ENCODE measurements around the gene TMEM26.
"Not testable (repeated sequence)": the region's sequence is repeated elsewhere in the genome, so short reads cannot be mapped to it uniquely, and the experiment has no call there.

Gene TMEM26

DNA sequence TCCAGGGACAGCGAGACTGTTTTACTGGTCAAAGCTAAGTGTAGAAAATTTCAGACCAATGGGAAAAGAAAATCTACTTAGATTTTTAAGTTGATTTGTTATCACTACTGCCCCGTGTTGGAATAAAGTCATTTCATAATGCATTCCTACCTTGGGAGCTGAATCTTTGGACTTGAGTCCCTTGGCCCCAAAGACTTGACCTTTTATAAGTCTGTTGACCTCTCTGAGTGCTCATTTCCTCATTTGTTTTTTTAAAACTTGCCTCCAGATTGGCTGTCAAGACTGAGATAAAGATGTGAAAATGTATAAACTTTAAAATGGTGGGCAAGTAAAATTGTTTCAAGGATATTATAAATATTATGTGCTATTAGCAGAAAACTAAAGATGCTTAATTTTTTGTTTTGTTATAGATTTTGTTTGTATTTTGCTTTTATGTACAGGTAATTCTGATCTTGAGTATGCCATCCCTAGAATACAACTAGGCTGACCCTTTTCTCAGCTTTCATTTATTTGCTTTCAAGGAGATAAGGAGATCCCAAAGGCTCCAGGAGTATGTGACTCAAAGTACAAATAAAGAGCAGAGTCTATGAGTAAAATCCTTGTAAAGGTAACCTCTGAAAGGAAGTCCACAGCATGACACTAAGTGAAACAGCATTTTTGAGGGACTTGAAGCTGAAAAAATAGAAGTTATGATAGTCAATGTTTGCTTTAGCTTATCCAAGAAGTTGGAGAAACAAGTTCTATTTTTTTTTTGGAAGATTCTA lies 54.6 kb downstream of the TMEM26 start:
- DNase-seq (ENCODE audit: low read depth): no peak

GRCh38 chr10:61397175-61397986 lies 55.8 kb downstream of the TMEM26 start:
- DNase-seq (ENCODE audit: low read depth): no peak

- DNase-seq (ENCODE audit: low read depth): no peak
Measured at GRCh38 chr10:61391281-61391680, 61.9 kb downstream of the TMEM26 start.

DNA sequence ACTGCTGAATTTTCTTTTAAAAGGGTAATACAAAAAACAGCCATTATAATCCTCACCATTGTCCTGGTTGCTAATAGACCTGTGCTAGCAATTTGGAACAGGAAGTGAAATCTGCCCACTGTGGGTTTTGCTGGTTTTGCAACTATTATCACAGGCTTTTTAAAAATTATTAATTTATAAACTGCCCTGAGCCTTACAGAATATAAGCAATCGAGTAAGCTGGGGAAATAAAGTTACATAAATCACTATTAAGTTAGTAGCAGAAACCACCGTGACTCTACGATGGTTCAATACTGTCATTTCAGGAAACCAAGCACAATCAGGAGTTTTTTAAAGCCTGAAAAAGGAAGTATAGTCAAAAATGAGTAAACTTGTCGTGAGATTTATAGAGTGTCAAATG lies 62.3 kb downstream of the TMEM26 start:
- no peak for DNase-seq (ENCODE audit: low read depth)

DNA sequence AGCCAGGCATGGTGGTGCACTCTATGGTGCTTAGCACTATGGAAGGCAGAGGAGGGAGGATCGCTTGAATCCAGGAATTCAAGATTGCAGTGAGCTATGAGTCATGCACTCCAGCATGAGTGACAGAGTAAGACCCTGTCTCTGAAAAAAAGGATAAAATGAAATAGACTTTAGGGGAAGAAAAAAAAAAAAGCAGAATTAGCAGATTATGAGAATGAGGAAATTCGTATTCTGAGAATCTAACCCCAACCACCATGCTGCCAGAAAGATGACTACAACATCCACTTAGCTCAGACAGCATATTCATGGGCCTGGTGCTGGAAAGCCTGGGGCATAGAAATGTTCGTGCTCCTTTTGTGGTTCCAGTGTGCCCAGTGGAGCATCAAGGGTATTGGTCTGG lies 63.3 kb downstream of the TMEM26 start:
- no peak for DNase-seq (ENCODE audit: low read depth)

- not testable (repeated sequence) for DNase-seq (ENCODE audit: low read depth)
Measured at GRCh38 chr10:61388986-61389385, 64.2 kb downstream of the TMEM26 start.

DNA sequence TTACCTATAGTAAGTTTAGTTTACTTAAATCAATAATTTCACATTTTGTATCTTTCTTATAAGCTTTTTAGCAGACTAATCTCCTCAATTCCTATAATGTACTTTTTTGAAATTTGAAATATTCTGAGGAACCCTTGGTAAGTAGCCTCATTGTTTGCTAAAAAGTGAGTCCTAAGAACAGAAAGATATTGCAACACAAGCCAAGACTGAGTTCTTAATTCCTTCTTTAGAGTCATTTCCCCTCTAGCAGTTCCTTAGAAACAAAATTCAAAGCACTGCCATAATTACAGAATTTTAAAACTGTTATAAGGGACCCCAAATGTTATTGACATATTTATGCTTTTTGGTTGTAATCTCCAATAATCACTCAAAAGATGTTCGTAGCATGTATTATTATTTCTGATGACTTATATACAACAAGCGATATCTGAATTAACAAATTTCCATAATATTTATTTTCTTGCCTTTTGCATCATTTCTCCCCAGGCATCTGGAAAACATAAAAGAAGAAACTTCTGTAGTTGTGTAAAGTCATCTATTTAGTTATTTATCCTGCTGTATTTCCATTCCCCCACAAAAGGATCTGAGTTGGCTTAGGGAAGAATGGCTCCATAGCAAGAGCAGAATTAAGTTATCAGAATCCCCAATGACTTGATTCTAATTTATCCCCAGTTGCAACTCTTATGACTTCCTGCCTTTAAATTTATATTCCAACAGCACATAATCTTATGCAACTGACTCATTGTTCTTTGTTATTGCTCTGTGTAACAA lies 67.8 kb downstream of the TMEM26 start:
- DNase-seq (ENCODE audit: low read depth): no peak

- DNase-seq (ENCODE audit: low read depth): not testable (repeated sequence)
Measured at GRCh38 chr10:61381153-61381552, 72.0 kb downstream of the TMEM26 start.

- no peak for DNase-seq (ENCODE audit: low read depth)
Measured at GRCh38 chr10:61378865-61379264, 74.3 kb downstream of the TMEM26 start.

GRCh38 chr10:61376908-61377368 lies 76.2 kb downstream of the TMEM26 start:
- no peak for DNase-seq (ENCODE audit: low read depth)

GRCh38 chr10:61376377-61376776 lies 76.8 kb downstream of the TMEM26 start:
- DNase-seq (ENCODE audit: low read depth): no peak

- no peak for DNase-seq (ENCODE audit: low read depth)
Measured at GRCh38 chr10:61366365-61366764, 86.8 kb downstream of the TMEM26 start.

GRCh38 chr10:61364619-61365018 lies 88.6 kb downstream of the TMEM26 start:
- DNase-seq (ENCODE audit: low read depth): no peak

GRCh38 chr10:61363006-61363405 lies 90.2 kb downstream of the TMEM26 start:
- no peak for DNase-seq (ENCODE audit: low read depth)

DNA sequence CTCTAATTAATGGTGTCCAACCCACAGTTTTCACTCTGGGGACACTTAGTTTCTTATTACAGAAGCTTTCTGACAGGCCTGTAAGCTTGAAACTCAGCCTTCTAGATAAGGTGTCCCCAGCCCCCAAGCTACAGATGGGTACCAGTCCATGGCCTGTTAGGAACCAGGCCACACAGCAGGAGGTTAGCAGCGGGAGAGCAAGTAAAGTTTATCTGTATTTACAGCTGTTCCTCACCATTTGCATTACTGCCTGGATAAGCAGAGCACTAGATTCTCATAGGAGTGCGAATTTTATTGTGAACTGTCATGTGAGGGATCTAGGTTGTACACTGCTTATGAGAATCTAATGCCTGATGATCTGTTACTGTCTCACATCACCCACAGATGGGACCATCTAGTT lies 93.7 kb downstream of the TMEM26 start:
- no peak for DNase-seq (ENCODE audit: low read depth)

GRCh38 chr10:61357687-61358086 lies 95.5 kb downstream of the TMEM26 start:
- DNase-seq (ENCODE audit: low read depth): no peak

All from activated gamma-delta T cell treated with anti-CD3 and anti-CD28 coated beads, Interleukin-2, amount 50 U/mL, for 16 hours (primary cell).